ENCODE data around the gene BTN1A1.
"Not testable (repeated sequence)": the region's sequence is repeated elsewhere in the genome, so short reads cannot be mapped to it uniquely, and the experiment has no call there.

Gene BTN1A1

DNA sequence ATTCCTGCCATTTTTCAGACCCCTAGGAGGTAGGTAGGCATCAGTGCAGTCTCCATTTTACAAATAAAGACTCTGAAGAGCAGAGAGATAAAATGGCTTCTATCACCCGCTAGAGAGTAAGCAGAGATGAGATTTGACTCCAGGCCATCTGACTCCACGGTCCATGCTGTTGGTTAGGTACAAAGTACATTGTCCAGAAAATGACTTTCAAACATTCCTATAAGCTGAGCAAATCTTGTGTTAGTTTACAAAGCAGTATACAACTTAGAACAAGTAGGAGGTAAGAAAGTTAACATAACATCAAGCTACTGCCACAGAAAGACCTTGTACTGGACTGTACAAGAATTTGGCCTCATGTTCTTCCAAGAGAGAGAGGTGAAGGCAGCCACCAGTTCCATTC, 14.9 kb downstream of the BTN1A1 start:
- DNase-seq = no peak

DNA sequence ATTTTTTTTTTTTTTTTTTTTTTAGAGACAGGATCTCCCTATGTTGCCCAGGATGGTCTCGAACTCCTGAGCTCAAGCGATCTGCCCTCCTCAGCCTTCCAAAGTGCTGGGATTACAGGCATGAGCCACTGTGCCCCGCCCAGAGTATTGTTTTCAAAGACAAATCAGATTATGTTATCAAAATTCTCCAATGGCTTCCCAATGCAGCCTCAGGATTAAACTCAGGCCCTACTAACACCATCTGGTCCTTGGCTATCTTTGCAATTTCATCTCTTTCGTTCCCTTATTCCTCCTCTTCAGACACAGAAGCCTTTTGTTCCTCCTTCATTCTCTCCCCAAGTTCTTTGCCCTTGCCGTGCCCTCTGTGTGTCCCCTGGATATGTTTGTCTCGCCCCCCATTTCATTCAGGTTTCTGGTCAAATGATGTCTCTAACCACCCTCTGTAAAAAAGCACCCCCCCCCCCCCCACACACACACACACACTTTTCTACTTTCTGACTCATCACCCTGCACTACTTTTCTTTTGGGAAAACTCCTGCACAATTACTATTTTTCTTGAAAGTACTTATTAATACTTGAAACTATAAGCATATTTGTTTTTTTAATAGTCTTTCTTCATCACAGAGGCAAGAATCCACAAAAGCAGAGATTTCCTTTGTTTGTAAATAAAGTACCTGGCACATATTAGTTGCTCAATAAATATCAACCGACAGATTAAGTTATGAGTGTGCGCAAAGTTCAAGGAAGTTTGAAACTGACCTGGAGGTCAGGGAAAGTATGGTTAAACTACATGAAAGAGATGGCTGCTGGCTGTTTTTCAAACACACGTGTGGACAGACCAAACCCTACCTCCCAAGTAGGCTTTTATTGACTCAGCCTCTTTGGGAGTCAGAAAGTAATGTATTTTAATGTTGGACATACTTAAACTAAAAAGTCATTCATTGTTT, 16.7 kb downstream of the BTN1A1 start:
- DNase-seq = no peak

DNA sequence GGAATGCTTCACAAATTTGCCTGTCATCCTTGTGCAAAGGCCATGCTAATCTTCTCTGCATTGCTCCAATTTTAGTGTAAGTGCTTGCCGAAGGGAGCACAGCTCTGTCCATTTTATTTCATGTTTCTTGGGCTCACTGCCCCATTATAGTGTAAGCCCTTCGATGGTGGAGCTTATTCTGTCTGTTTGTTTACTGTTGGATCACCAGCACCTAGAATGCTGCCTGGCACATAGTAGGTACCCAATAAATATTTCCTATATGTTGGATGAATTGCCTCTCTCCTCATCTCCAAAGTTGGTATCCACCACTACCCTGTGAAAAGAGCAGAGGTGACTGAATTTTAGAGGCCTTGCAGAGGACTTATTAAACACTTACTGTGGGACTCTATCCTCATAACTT, 19.3 kb downstream of the BTN1A1 start:
- no peak for DNase-seq

DNA sequence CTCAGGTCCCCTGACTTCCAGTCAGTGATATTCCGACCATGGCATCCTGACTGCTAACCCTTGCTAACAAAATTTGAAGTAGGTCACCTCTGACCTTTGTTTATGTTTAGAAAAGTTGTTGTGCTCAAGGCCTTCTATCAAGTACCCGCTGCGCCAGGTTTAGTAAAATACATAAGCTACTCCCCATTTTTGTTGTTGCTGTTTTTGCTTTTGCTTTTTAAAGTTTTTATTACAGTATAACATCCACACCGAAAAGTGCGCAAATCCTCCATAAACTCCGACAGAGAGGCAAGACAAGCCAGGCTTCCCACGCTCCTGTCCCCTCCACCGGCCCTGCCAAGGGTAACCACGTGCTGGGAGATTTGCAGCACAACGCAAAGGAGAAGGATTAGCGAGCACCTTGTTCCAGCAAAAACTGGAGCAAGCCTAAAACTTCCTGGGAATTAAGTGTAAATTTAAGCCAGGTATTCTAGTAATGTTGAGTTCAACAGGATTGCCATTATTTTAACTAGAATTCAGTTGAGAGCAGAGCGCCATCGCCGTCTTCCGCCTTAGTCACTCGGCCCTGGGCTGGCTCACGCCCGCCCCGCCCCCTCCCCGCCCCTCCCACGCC, 20.2 kb downstream of the BTN1A1 start:
- no peak for DNase-seq

DNA sequence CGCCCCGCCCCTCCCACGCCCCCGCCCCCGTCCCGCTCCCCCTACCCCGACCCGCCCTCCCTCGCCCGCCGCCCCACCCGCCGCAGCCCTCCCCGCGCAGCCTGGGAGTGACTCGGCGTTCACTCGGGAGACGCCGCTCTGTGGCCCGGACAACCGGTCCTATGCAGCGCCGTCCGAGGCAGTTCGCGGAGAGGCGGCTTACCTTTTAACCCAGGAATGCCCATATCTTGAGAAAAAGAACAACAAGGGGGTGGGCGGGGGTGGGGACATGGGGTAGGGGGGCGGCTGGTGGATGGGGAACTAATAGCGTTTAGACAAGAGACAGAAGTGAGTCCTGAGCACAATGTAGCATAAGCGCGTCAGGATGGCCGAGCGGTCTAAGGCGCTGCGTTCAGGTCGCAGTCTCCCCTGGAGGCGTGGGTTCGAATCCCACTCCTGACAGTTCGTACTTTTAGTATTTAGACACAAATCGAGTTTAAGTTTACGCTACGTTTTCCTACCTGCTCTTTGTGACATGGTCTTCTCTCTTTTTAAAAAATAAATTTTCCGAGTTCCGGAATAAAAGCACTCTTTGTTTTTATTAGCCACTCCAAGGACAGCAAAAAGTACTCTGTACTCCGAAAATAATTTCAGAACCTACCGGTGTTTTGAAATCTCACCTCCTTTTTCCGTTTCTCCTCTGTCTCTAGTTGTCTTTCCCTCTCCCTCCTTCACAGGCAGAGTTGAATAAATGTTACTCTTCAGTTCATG, 20.9 kb downstream of the BTN1A1 start:
- DNase-seq = peak; percentile 90

DNA sequence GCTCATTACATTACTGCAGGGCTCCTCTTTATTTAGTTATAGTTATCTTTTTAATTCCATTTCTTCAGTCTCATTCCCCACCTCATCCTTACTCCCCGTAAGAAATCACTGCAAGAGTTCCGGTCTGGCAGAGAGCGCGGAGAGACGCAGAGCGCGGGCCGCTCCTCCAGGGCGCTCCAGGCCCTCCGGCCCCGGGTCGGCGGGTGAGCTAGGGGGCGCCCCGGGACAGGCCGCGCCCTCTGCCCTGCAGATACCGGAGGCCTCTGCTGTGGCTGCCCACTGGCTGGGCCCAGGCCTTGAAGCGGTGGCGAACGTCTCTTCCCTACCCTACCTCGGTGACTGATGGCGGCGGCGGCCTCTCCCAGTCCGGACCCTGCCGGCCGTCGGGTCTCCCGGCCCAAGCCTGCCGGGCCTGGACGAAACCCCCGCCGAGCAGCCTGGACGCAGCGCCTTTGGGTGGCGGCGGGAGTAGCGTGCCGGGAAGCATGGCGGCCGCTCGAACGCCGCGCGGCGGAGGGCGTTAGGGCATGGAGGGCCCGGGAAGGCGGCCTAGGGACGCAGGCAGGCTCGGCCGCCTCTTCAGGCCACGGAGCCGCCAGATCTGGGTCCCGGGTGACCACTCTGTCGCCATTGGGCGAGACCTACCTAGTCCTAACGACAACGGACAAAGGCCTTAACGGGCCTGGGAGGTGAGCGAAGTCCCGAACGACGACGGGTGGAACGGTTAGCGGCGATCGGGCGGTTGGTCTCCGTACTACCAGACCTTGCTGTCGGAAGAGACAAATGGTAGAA, 21.7 kb downstream of the BTN1A1 start:
- DNase-seq = peak; percentile 76 to 82

DNA sequence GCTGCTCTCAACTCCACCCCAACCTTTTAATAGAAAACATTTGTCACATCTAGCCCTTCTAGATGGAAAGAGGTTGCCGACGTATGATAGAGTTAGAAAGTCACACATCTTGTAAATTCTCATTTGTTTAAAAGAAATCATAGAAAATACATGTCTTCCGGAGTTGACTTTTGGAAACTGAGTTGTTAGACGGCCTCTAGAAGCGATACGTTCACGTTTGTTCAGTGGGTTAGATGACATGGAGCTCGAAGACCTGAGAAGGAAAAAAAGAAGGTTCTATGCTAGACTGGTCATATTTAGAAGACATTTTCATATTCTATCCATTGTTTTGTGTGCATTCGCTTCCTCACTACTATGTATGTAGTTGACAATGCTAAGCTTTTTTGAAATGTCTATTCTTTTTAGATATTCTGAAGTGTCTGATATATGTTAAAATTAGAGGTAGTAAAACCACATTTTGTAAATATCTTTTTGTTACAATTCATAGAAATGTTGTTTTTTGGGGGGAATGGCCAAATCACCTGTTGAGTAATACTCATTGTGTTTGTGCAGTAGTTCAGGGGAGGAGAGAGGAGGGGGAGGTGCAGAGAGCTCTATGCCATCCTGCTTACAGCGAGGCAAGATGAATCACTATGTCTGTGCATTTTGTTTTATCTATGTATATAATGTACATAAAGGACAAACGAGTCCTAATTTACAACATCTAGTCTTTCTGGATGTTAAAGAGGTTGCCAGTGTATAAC, 22.6 kb downstream of the BTN1A1 start:
- peak in 1 of 2 donors; percentile 17 for DNase-seq

DNA sequence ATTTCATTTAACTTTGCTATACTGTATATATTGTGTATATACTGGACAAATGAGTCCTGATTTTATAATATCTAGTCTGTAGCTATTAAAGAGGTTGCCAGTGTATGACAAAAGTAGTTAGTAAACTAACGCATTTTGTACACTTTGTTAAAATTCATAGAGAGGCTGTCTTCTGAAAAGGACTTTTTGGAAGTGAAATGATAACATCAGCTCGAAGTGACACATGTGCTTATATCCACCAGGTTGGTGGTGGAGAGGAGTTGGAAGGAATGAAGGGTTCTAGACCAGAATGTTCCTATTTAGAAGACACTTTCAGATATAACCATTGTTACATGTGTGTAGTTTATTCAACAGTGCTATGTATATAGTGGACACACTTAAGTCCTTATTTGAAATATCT, 24.2 kb downstream of the BTN1A1 start:
- DNase-seq = not testable (repeated sequence)

DNA sequence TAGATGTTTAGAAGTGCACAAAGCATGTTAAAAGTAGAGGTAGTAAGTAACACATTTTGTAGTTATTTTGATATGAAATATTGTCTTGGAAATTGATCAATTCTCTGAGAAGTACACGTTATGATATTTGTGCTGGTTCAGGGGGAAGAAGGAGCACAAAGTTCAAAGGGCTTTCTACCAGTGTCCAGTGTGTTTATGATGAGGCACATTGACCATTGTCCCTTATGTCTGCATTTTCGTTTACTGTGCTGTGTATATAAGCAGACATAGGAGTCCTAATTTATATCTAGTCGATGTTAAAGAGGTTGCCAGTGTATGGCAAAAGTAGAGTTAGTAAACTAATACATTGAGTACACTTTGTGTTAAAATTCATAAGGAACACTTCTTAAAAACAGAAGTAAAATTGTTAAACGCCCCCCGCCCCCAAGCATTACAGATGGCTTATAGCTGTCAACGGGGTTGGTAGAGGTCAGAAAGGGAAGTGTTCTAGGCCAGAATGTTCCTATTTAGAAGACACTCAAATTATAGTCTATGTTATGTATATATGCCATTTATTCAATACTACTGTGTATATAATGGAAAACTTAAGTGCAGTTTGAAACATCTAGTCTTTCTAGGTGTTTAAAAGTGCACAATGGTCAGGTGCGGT, 24.7 kb downstream of the BTN1A1 start:
- no peak for DNase-seq

DNA sequence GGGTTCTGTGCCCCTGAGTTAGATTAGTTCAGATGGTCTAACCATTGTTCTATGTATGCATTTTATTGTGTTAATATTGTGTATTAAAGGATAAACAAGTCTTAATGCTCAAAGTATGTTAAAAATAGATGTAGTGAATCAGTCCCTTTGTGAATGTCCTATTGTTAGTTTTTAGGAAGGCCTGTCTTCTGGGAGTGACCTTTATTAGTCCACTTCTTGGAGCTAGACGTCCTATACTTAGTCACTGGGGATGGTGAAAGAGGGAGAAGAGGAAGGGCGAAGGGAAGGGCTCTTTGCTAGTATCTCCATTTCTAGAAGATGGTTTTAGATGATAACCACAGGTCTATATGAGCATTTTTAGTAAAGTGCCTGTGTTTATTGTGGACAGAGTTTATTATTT, 25.7 kb downstream of the BTN1A1 start:
- no peak for DNase-seq

DNA sequence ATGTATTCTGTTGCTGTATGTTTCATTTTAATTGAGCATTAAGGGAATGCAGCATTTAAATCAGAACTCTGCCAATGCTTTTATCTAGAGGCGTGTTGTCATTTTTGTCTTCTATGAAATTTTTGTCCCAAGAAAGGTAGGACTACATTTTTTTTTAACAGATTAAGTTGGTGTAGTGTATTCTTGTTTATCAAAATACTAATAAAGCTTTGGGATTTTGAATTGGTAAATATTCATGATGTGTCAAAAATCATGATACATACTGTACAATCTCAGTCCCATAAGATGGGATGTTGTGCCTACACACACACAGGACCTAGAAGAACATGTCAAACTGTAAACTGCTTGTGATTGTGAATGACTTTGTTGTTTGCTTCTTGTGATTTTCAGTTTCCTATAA, 26.8 kb downstream of the BTN1A1 start:
- DNase-seq = no peak

DNA sequence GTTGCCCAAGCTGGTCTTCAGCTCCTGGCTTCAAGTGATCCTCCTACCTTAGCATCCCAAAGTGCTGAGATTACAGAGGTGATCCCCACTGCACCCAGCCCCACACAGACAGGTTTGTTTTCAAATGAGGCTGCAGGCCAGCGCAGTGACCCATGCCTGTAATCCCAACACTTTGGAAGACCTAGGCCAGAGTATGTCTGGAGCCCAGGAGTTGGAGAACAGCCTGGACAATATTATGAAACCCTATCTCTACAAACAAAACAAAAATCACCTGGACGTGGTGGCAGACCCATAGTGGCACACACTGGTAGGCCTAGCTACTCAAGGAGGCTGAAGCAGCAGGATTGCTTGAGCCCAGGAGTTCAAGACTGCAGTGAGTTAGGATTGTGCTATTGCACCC, 30.1 kb downstream of the BTN1A1 start:
- no peak for DNase-seq

DNA sequence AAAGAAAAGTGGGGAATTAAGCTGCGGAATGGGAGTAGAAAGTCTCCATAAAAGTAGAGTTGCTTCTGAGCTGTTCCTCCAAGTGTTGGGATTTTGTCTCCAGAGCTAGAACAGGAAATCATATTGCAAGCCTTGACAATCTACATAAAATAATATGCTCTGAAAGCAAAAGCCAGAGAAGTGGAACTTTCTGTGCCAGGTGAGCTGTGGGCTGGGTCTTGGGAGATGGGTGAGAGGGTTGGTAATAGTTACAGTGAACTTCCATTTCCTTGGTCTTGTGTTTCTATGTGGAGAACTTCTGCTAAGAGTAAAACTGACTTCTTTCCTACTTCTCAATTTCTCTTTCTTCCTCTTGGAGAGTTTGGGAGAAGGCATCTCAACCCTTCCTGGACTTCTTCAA, 31.8 kb downstream of the BTN1A1 start:
- no peak for DNase-seq

DNA sequence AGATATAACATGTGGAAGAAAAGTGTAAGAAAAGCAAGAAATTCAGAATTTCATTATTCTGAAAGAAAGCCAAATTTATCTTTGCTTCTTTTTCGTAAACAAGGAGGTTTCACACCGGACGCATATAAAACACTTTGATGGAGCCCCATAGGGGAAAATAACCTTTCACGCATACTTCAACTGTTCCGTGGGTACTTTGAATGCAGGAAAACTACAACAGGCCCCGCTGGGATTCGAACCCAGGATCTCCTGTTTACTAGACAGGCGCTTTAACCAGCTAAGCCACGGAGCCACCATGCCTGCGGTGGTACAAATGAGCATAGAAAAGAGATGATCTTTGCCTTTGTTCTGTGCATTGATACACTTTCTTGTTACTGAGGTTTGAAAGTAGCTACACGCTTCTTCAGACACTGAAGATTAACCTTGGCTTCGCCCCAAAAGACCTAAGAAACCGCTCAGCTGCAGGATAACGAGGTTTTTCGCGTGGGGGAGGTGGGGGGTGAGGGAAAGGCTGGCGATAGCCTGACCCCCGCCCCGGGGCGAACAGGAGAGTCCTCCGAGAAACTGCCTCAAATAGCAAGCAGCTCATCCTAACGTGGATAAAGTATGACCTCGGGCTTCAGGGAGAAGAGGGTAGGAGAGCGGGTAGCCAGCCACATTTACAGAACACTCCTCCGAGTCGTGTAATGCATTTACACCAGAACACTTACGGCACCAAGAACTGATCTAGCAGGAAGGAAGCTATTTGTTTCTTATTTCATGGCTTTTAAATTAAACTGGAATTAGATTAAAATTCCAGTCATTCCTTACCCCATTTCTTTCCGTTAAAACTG, 32.8 kb downstream of the BTN1A1 start:
- peak; percentile 92 to 95 for DNase-seq

DNA sequence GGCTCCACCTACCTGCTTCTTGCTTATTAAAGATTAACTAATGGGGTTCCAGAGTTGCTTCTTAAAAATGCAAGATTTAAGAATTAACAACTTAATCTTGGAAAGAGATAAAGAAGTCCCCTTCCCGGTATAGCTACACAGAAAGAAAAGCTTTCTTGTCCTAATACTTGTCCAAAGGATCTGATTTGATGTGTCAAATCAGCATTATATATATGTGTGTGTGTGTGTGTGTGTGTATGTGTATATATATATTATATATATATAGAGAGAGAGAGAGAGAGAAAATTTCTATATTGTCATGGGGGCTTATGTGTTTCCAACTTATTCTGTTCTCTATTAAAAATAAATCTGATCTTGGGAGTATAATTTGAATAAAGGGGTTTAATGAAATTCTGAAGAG, 33.4 kb downstream of the BTN1A1 start:
- no peak for DNase-seq

DNA sequence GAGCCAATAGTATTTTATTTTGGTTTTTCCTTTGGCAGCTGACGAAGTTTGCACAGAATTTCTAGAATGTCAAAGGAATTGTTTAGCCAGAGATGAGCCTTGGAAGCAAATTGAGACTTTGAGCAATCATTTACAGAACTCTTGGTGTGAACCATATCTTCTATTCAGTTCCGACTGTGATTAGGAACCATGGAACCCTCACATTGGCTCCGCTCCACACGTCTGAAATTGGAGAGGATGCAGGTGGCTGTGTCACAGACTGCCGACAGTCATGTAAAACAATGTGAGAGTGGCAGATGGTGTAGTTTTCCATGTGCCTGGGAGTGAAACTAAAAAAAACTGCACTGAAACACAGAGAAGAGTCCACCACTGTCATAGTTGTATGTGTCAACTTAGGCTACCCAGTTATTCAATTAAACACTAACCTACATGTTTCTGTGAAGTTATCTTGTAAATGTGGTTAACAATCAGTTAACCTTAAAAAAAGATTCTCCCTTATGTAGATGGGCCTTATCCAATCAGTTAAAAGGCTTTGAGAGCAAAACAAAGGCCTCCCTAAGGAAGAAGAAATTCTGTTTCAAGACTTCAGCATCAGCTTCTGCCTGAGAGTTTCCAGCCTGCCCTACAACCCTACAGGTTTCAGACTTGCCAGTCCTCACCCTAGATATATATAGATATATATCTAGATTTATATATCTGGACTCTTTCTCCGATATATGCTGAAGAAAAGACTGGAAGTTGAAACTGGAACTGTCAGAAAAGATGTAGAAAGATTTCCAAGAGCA, 34.8 kb downstream of the BTN1A1 start:
- DNase-seq = no peak

DNA sequence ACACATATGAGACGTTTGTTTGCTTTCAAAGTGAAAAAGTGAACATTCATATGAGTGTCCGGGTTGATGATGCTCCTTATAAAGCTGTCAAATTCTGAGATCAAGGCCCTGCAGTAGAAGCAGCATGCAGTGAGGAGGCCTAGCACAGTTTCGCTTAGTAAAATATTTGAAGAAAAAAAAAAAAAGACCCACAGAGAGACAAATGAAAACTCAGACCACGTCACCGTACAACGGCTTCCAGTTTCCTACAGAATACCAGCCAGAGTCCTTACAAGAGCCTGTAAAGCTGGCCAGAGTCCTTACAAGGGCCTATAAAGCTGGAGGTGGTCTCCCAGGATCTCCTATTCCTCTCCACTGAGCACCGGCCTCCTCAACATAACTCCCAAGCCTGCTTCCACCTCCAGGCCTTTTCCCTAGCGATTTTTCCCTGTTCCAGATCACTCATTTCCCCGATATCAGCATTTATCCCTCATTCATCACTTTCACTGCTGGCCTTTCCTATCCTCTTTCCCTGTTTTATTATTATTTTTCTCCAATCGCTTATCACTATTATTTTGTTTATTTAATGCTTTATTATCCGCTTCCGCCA, 36.6 kb downstream of the BTN1A1 start:
- peak in 1 of 2 donors; percentile 46 for DNase-seq

DNA sequence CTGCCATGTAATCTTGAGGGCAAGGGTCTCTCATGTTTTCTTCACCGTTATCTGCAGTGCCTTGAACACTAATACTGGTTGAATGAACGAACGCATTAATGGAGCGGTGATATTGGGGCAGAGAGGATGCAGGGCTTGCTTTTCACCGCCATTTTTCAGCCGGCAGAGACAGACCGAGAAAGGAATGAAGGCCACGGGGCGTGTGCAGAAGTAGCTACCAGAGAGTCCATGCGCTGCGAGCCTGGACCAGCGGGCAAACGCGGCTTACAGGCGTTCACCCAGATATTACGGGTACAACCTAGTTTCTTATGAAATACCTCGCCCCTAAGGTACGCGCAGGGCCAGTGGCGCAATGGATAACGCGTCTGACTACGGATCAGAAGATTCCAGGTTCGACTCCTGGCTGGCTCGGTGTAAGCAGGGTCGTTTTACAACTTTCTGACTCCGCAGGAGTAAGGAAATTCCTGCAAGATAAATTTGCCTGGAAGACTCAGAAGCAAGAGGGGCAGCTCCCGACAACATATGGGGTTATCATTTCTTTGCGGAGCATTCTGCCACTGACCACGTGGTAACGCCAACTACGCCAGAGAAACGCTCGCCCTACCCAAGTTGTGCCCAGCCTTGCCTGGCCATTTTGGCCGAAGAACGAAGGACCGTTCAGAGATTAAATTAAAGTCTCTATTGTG, 37.2 kb downstream of the BTN1A1 start:
- peak; percentile 95 to 97 for DNase-seq

All from CD4-positive, alpha-beta T cell treated with Interleukin-1 beta for 1 hour (primary cell).